GM13977 (cell line): ENCODE data around the gene SVOP.

Source experiments
- DNase-seq: peaks from one replicate; pipeline ENCODE4 v3.0.0; 2012; ENCODE audit warnings: low spot score
- CTCF ChIP-seq: IDR thresholded peaks from 2 replicates; pipeline ENCODE4 v1.5.1; 2012; ENCODE audit warnings: mild to moderate bottlenecking, control low read depth; ENCODE audit not compliant: insufficient read depth; ENCODE audit errors: extremely low read depth, missing control alignments
- in situ Hi-C: fragments of 300-500 bp; cut with MboI; formaldehyde crosslinking; loops from one replicate; pipeline ENCODE4 v1.12.0; 2022; ENCODE audit warnings: low sequenced_read_pairs, low pct_unique_long_range_greater_than_20kb, mixed read lengths, inconsistent platforms; ENCODE audit not compliant: unreplicated experiment

SVOP gene

GRCh38 chr12:108939594-108939993 lies 81.3 kb downstream of the SVOP start:
- TF ChIP-seq CTCF, result no peak
- peak; percentile 31 for DNase-seq
- in situ Hi-C loops, result no loop called here

GRCh38 chr12:108938247-108938924 lies 82.5 kb downstream of the SVOP start:
- no peak for DNase-seq
- in situ Hi-C loops, result no loop called here
- TF ChIP-seq CTCF, result no peak

- in situ Hi-C loops, result no loop called here
- DNase-seq, result peak; percentile 22
- no peak for TF ChIP-seq CTCF
Measured at GRCh38 chr12:108935159-108935763, 85.6 kb downstream of the SVOP start.

- DNase-seq, result no peak
- no peak for TF ChIP-seq CTCF
- in situ Hi-C loops, result no loop called here
Measured at GRCh38 chr12:108933949-108934348, 86.9 kb downstream of the SVOP start.

GRCh38 chr12:108930756-108931155 lies 90.1 kb downstream of the SVOP start:
- in situ Hi-C loops, result no loop called here
- no peak for DNase-seq
- no peak for TF ChIP-seq CTCF

- peak; percentile 34 for DNase-seq
- TF ChIP-seq CTCF, result no peak
- in situ Hi-C loops, result no loop called here
Measured at GRCh38 chr12:108930155-108930554, 90.7 kb downstream of the SVOP start.
